HuH-7.5 (cell line): ENCODE data around the gene SORL1.
"Not testable (repeated sequence)": the region's sequence is repeated elsewhere in the genome, so short reads cannot be mapped to it uniquely, and the experiment has no call there.

Experiments used
- DNase-seq: peaks from one replicate; pipeline ENCODE4 v3.0.0; 2011; ENCODE audit warnings: low spot score

Gene SORL1

DNA sequence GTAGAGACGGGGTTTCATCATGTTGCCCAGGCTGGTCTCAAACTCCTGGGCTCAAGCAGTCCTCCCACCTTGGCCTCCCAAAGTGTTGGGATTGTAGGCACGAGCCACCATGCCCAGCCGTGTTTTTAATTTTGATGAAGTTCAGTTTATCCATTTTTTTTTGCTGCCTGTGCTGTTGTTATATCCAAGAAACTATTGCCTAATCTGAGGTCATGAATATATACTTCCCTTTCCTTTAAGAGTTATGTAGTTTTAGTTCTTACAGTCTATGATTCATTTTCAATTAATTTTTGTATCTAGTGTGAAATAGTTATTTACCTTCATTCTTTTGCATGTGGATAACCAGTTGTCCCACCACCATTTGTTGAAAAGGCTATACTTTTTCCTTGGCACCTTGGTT, 50.9 kb downstream of the SORL1 start:
- DNase-seq, result no peak

DNA sequence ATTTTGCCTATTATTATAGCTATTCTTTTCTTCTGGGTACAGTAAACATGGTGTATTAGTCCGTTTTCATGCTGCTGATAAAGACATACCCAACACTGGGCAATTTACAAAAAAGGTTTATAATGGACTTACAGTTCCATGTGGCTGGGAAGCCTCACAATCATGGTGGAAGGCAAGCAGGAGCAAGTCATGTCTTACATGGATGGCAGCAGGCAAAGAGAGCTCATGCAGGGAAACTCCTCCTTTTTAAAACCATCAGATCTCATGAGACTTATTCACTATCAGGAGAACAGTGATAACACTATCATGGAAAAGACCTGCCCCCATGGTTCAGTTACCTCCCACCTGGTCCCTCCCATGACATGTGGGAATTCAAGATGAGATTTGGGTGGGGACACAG, 54.1 kb downstream of the SORL1 start:
- DNase-seq, result not testable (repeated sequence)

DNA sequence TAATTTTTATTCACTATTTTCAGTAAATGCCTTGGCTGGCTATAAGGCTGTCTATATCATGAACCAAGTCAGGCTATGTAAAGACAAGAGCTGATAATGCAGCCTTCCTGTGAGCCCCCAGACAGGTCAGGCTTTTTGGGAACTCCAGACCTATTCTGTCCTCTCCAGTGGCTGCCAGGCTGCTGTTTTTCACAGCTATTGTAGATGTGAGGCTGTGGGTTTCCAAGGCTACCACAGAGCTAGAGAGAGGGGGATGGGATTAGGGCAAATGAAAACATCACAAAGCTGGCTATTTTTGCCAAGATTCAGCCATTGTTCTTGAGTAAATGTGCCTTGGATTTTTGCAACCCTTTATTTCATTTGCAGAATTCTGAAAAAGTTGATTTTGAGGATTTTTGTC, 56.3 kb downstream of the SORL1 start:
- no peak for DNase-seq

DNA sequence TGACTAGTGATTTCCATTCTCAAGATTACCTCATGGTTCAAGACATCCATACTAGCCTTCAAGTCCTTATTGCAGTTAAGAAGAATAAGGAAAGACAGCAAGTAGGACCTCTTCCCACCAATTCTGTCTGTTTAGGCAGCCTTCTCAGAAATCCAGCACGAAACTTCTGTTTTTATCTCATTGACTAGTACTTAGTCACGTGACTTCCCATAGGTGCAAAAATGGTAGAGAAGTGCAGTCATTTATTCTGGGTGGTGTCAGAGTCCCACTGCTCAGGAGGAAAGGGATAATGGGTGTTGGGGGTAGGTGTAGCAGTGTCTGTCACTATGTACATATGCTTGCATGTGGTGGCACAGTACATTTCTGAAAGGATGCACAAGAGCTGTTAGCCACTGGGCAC, 58.3 kb downstream of the SORL1 start:
- DNase-seq, result no peak

DNA sequence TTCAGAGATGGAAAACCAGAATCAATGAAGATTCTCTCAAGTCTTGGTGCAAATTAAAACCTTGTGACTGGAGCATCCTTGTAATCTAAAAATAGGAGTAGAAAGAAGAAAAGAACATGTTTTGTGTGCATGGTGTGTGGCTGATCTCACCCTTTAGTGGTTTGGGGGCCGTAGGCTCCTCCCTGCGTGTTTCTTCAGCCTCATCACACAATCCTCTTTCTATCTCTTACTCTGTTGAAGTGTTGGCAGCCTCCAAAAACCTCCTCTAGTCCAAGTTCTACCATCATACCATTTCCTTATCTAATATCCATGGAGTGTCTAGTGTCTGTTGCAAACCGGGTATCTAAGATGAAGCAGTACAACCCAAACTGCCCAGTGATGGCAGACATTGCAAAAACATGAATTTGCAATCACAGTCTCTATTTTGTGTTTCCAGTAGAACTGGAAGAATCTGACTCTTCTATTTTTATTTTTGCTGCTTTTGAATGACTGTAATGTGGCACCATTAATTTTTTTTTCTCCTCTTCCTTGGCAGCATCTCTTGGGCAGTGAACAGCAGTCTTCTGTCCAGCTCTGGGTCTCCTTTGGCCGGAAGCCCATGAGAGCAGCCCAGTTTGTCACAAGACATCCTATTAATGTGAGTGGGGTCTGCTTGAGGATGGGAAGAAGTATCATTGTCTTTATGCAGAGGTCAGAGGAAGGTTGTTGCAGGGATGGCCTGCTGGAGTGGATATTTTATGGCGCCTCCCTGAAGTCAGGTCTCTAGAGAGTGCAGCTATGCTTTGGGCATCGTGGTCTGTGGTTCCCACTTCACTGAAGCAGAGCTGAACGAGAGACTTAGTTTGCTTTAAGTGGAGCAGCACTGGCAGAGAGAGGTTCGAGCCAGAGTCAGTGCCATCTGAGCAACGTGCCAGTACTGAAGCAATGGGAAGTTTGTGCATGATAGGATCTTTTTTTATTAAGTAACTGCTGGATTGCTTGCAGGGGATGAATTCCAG, 60.7 kb downstream of the SORL1 start:
- DNase-seq, result no peak

DNA sequence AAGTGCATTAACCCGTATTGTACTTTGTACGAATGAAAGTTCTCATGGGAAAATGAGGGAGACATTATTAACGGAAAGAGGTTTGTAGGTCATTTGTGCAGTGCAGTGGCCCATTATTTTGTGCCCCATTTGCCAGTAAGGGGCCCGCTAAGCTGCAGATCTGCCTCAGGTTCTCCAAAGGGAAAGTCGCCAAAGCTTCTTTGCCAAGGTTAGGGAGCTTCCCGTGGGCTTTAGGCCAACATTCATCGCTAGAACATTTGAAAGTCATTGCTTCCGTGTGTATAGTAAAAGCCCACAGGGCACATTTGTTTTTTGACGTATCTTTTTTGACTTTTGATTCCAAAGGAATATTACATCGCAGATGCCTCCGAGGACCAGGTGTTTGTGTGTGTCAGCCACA, 61.7 kb downstream of the SORL1 start:
- DNase-seq, result no peak

DNA sequence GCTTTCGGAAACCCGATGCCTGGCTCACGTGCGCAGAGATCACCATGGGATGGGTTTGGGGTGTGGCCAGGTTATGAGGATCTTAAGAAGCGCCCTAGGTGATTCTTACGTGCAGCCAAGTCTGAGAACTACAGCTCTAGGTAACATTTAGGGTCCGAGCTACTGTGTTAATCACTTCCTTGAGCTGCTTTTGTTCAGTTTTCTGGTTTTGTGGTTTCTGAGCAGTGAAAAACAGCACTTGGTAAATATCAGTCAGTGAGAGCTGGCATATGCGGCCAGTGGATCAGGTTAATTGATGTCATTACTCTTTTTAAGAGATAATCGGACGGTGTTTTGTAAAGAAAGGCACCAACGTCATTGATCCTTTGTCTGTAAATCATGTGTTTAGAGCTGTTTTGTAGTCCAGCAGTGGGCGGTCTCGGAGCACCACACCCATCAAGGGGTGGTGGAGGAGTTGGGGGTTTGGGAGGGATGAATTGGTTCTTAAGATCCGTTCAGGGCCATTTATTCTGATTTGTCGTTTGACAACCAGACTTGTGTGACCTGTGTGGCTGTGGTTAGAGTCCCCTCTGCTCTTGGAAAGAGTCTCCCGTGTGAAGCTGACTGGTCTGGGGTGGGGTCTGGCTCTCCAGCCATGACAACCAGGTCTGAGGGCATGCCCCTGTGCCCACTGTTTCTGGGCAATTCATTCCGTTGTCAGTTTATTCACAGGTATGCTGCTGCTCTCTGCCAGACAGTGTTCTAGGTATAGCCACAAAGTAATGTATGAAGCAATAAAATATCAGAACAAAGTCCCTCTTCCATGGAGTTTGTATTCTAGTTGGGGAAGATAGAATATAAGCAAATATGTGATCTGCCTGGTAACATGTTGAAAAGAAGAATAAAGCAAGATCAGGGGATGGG, 62.6 kb downstream of the SORL1 start:
- DNase-seq, result no peak

DNA sequence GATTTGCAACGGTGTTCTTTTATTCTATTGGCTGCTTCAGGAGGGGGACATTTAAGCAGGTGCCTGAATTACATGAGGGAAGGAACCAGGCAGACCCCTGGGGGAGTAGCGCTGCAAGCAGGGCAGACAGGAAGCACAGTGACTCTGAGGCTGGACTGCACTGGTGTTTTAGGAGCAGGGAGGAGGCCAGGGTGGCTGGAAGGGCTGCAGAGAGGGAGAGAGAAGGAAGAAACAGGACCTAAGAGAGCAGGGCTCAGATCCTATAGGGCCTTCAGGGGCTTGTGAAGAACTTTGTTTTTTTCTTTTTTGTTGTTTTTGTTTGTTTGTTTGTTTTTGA, 63.2 kb downstream of the SORL1 start:
- DNase-seq, result no peak

DNA sequence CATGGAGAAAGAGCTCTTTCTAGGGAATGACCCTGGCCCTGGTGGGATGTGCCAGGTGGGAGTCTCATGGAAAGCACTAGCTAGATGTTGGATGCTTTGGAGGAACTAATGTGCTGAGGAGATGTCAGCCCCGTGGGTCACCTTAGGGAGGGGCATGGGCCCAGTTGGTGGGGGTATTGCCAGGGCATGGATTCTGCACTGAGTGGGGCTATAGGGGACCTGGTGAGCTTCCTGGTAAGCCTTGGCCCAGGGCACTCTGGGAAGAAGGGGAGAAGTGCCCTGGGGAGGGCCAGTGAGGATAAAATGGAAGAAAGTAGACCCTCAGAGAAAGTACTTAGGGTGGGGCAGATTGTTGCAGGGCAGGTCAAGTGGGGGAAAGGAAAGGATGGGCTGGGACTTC, 65.9 kb downstream of the SORL1 start:
- no peak for DNase-seq

DNA sequence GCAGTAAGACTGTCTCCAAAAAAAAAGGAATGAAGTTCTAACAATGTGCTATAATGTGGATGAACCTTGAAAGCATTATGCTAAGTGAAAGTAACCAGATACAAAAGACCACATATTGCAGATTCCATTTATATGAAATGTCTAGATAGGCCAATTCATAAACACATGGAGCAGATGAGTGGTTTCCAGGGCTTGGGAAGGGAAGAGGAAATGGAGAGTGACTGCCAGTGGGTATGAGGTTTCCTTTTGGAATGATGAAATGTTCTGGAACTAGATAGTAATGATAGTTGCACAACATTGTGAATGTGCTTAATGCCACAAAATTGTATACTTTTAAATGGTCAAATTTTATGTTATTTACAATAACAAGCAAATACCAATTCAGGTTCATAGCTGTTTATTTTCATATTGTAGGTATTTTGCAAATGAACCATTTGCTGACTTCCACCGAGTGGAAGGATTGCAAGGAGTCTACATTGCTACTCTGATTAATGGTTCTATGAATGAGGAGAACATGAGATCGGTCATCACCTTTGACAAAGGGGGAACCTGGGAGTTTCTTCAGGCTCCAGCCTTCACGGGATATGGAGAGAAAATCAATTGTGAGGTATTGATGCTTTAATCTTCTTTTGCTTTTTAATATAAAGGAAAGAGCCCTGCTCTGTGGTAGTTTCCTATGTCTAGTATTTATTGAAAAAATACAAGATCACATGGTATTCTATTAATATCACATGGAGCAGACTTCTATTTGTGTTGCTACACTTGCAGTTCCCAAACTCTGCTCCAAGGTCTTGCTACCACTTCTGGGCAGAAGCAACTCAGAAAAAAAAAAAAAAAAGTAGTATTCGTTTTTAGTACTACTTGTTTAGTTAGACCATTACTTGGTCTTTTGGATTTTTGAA, 68.4 kb downstream of the SORL1 start:
- no peak for DNase-seq

DNA sequence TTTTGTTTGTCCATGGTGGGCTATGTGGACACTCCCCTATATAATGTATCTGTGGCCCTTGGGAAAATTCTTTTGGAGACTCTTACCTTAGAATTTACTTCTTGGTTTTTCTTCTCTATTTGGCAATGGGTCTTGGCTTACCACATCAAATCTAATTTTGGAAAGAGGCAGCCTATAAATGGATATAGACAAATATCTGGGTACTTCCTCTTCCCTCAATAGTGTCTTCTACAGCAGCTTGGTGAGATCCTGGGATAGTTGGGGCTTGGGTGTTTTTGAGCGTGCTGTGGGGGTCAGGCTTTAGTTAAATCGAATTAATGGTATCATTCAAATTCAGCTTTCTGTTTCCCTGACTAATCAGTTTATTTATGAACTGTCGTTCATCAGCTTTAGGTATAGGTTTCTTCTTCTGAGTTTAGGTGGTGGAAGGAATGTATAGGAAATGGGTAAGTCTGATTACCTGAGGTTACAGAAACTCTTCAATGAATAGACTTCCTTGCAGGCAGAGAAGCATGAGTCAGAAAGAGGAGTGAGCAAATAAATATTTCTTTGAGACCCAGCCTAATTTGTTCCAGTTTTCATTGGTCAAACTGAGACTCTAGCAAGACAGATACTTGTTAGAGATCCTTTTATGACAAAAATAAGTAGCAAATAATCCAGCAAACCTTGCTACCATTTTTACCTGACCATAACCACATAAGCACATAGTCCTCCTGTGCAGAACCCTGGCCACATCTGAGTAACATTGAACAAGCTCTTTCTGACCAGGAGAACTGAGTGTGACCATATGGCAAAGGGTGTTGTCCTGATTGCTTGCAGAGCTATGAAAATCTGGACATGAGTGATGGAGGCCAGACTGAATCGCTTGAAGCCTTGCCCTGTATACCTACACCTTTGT, 69.3 kb downstream of the SORL1 start:
- no peak for DNase-seq

DNA sequence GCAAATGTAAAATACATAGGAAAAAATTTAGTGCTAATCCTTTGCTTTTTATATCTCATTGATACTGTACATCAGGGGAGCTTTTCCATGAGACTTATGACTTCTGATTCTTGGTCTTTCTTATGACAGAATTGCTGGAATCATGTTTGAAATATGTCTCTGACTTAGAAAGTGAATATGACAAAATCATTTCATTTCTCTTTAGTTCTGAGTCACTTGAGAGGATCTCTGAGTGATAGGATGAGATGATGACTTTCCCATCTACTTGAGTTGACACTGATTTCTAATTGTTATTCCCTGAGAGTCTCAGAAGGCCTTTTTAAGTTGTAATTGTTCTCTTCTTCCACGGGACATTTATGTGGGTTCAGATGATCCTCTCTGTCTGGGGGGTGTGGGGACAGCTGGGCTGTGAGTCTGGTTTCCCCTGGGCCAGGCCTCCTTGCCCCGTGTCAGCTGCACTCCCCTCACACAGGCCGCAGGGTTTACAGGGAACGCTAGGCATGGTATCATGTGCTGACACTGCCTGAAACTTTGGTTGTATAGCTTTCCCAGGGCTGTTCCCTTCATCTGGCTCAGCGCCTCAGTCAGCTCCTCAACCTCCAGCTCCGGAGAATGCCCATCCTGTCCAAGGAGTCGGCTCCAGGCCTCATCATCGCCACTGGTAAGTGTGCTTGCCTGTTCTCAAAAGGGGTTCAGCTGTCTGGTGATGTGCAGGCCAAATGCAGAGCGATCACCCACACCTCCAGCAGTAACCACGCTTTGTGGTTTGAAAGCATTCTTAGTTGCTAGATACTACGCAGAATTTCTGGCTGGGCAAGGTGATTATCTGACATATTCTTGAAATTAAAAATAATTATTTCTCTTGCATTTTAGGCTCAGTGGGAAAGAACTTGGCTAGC, 70.2 kb downstream of the SORL1 start:
- no peak for DNase-seq

DNA sequence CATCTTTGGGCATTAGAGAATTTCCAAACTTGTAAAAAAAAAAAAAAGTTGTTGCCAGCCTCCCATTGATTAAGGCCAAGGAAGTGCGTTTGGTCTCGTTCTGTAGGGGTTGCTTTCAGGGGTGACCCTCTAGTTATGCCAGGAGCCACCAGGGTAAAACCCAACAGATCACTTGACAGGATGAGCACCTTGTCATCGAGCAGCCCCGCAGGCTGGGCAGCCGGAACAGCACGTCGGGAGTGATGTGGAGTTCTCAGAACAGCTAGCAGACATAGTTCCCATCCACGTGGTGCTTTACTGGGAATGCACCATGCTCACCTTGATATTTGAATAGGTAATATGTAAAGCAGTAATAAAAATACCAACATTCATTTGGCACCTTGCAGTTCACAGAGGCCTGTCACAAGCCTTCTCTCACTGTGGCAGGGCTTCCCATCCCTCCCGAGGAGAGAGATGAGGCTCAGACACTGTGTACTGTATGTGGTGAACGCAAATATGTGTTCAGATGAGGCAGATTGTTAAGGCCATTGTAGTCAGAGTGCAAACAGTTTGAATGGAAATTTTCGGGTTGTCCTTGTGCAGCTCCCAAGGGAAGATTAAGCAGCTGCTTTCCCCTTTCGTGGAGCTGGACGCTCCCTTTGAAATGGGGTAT, 71.6 kb downstream of the SORL1 start:
- DNase-seq, result no peak

DNA sequence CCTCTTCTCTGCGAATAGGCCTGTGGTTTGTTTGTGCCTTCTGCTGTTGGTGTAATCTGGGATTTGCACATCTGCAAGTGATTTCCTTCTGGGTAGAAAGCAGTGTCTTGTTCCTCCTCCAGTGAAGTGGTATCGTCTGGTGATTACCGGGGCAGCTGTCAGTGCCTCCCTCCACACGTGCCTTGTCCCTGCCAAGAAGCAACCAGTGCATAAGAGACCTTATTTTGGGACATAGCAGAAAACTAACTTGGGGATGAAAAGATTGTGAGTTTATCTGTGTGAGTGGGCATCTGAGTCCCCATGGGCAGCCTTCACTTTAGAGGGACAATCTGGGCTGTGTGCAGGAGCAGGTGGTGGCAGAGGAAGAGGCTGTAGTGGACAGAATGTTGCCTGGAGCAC, 72.1 kb downstream of the SORL1 start:
- no peak for DNase-seq

DNA sequence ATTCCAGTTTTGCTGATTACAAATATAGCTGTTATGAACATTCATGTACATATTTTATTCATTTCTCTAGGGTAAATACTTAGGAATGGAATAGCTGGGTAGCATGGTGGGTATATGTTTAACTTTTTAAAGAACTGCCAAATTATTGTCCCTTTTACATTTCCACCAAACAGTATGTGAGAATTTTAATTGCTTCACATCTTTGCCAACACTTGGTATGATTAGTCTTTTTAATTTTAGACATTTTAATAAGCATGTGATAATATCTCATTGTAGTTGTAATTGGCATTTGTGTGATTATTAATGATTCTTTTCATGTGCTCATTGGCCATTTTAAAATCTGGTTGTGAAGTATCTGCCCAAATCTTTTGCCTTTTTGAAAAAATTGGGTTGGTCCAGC, 73.3 kb downstream of the SORL1 start:
- DNase-seq, result no peak

DNA sequence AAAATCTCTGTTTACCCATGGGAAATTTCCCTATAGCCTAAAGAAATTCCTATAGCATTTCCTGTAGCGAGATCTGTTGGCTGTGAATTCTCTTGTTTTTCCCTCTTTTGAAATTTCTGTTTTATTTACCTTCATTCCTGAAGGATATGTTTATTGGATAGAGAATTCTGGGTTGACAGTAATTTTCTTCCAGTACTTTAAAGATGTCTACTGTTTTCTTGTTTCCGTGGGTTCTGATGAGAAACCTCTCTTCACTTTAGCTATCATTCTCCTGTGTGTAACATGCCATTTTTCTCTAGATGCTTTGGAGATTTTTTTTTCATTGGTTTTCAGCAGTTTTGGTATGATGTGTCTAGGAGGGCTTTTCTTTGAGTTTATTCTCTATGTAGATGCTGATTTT, 78.1 kb downstream of the SORL1 start:
- DNase-seq, result no peak

DNA sequence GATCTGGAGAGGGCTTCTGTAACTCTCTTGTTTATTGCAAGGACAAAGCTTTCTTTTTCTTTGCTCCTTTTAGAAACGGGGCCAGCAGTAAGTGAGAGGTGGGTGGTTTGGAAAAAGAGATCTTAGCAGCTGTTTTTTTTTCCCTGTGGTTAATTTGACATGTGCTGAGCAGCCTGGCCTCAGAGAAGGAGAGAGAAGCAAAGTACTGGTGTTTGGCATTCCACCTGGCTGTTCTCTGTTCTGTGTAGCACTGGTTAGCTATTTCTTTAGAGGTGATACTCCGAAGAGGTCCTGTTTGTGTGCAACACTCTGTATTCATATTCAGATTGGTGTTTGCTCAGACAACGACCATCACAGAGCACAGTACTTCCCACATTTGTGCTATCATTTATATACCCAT, 81.5 kb downstream of the SORL1 start:
- DNase-seq, result no peak

DNA sequence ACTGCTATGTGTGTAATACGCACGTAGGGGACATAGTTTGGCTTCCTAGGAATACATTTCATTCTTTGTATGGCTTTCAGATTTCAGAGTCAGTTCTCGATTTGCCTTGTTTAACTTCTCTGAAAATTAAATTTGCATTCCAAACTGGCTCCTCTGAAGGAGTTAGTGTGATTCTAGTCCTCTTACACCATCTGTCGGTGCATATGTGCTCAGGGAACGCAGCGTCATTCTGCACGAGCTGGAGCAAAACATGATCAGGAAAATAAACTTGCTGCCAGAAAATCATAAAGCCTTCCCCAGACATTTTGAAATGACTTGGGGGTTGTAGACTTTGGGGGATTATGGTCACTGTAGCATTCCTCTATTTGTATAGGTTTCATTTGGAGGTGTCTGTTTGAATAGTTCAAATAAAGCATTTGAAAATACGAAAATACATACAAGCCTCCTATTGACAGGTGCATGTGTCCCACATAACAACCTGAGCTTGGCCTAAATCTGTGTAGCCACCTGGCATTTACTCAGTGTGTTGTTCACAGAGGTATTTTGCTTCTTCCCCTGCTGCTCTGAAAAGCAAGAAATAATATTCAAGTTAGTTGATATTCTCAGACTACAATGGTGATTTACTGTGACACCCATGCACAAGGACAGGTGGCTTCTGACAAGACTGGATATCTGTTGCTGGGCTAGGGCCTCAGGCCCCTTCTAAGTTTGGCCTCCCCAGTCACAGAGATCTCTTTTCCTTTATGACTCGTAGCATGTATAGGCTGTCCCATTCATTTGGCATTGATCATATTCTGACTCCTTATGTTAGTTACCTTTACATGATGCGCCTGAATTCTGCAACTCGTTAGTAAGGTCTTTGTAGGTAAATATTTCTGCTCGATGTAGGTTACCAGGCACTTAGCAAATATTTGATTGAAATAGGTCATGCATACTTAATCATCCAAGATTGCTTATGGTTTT, 82.3 kb downstream of the SORL1 start:
- DNase-seq, result no peak
